ENCODE results near the gene OR5AN1.

- TF ChIP-seq POLR2A (IDR thresholded peaks at IDR 0.05) (no peak), CTCF (IDR thresholded peaks at IDR 0.05) (no peak)
These were observed 2.1 kb upstream of the OR5AN1 start for GRCh38 chr11:59356561-59356960.
